Hair follicle dermal papilla cell (primary cell): ENCODE measurements around the gene BPHL. TPM values are rescaled to one million over a fixed set of nuclear protein-coding genes. Genes with fewer than 3 reads are reported as not detected.

Source experiments
- small RNA-seq: library from RNA; depleted of rRNA; stranded (forward); fragments of <200 nt; gene quantifications from one replicate; pipeline ENCODE3, GENCODE V24; 2012
- total RNA-seq: library from RNA; depleted of rRNA; stranded (reverse); fragments of >200 nt; gene quantifications from 2 replicates; pipeline ENCODE4 v1.2.3, GENCODE V29; 2012

BPHL gene
- total RNA-seq, result 19.1 and 20.2 TPM in 2 replicates

GRCh38 chr6:3118353-3119039 is at the start of gene BPHL:
TSS of gene BPHL (plus strand) at chr6:3118711. CDS start at chr6:3118741, 30 bp downstream.

GRCh38 chr6:3157131-3157933 is 38.8 kb downstream of the BPHL start, which contains the start of gene TUBB2A:
TSS of gene TUBB2A (minus strand) at chr6:3157544. CDS start at chr6:3157463, 81 bp downstream.

Small RNA genes lying within 50 kb of the gene (small RNA-seq; reads per million reads assigned to genes)
- not detected for gene RNA5SP201

Other genes starting within 250 kb of the BPHL start
- gene SERPINB9, start 215.4 kb upstream of the BPHL start, total RNA-seq, result 5.5 and 7.6 TPM in 2 replicates
- gene SERPINB6, start 147.1 kb upstream of the BPHL start, total RNA-seq, result 81.9 and 98.2 TPM in 2 replicates
- gene NQO2, start 118.8 kb upstream of the BPHL start, total RNA-seq, result 42.4 and 43.5 TPM in 2 replicates
- gene RIPK1, start 50.2 kb upstream of the BPHL start, total RNA-seq, result 30.5 and 32.9 TPM in 2 replicates
- gene TUBB2A, start 38.8 kb downstream of the BPHL start, total RNA-seq, result 120 and 146 TPM in 2 replicates
- 6.8 and 8.4 TPM in 2 replicates for gene TUBB2B, start 108.9 kb downstream of the BPHL start, total RNA-seq
- 10.3 and 19.5 TPM in 2 replicates for gene PSMG4, start 140.2 kb downstream of the BPHL start, total RNA-seq